ENCODE data around the gene FAH.

GRCh38 chr15:80191198-80191597, 38.4 kb downstream of the FAH start:
- TF ChIP-seq CTCF (conservative IDR thresholded peaks at IDR 0.05; ENCODE audit: low read length): no peak
- TF ChIP-seq EZH2phosphoT487 (IDR thresholded peaks at IDR 0.05; ENCODE audit: borderline replicate concordance): no peak
